Measurements from ENCODE around the gene ZNF783. TPM values are rescaled to one million over a fixed set of nuclear protein-coding genes. Genes with fewer than 3 reads are reported as not detected.

ZNF783 gene
- total and polyA plus RNA-seq, 9 of the 15 experiments (the other 6 are each of a cell fraction or from before 2014, with no cell fraction given), result 0.66 to 11.2 (median 5.4) TPM

DNA sequence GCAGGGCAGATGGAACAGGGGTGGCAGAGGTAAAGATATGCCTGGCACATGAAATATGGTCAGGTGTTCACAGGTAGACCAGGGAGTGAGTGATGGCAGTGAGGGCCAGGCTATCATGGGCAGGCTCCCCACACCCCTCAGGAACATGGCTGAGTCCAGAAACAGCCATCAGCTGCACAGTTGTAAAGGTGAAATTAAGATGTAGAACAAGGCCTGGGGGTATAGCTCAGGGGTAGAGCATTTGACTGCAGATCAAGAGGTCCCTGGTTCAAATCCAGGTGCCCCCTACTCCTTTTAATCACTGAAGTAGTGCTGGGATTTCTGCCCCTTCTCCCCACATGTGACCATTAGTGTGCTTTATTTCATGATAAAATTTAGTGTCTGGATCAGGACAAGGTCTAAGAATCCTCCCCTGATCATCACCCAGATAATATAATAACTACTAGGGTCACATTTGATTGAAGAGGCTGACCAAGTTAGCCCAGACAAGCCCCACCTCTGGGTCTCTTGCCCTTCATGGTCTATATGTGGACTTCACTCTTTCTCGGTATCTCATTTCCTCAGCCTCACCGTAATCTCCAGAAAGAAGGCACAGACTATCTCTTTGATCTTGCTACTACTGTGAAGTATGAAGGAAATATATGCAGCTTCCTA, 69.0 kb downstream of the ZNF783 start (continued):
- TF ChIP-seq PKNOX1 (IDR thresholded peaks at IDR 0.05) (no peak), NFIC (IDR thresholded peaks at IDR 0.05) (0 out of 2 replicates have a peak, but pooled peaks have one; percentile 21), PRPF4 (IDR thresholded peaks at IDR 0.05; ENCODE audit: insufficient read depth, low read depth, low read length, poor library complexity, severe bottlenecking) (no peak), ZNF140 (CRISPR knock-in tag; IDR thresholded peaks at IDR 0.05) (no peak), ZNF407 (IDR thresholded peaks at IDR 0.05; ENCODE audit: low read depth) (0 out of 2 replicates have a peak, but pooled peaks have one; percentile 30), POLR3A (IDR thresholded peaks at IDR 0.05; ENCODE audit: borderline replicate concordance, extremely low read depth, insufficient read depth, insufficient read length) (peak; percentile 83)
- TF ChIP-seq, protein P1, sequence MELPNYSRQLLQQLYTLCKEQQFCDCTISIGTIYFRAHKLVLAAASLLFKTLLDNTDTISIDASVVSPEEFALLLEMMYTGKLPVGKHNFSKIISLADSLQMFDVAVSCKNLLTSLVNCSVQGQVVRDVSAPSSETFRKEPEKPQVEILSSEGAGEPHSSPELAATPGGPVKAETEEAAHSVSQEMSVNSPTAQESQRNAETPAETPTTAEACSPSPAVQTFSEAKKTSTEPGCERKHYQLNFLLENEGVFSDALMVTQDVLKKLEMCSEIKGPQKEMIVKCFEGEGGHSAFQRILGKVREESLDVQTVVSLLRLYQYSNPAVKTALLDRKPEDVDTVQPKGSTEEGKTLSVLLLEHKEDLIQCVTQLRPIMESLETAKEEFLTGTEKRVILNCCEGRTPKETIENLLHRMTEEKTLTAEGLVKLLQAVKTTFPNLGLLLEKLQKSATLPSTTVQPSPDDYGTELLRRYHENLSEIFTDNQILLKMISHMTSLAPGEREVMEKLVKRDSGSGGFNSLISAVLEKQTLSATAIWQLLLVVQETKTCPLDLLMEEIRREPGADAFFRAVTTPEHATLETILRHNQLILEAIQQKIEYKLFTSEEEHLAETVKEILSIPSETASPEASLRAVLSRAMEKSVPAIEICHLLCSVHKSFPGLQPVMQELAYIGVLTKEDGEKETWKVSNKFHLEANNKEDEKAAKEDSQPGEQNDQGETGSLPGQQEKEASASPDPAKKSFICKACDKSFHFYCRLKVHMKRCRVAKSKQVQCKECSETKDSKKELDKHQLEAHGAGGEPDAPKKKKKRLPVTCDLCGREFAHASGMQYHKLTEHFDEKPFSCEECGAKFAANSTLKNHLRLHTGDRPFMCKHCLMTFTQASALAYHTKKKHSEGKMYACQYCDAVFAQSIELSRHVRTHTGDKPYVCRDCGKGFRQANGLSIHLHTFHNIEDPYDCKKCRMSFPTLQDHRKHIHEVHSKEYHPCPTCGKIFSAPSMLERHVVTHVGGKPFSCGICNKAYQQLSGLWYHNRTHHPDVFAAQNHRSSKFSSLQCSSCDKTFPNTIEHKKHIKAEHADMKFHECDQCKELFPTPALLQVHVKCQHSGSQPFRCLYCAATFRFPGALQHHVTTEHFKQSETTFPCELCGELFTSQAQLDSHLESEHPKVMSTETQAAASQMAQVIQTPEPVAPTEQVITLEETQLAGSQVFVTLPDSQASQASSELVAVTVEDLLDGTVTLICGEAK (IDR thresholded peaks at IDR 0.05), result peak; percentile 55; the same call in 1 of the 2 replicates
- TF ChIP-seq, protein P1 (CRISPR knock-in tag; IDR thresholded peaks at IDR 0.05), result no peak
